ENCODE data around the gene TTC32.
"Not testable (repeated sequence)": the region's sequence is repeated elsewhere in the genome, so short reads cannot be mapped to it uniquely, and the experiment has no call there.

TTC32 gene

DNA sequence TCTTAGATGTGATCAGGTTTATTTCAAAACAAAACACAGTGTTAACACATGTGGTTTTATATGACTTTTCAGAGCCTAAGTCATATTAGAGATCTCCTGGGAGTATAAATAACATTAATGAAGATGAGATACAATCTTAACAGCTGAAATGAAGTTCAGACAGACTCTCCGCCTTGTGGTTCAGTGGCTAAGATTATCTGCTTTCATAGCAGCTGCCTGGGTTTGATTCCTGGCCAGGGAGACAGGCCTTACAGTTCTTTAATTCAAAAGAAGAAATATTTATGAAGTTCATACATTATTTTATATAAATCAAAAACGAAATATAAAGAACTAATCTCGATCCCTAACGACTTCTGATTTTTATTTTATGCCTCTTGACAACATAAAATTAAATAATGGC lies 35.2 kb upstream of the TTC32 start:
- no peak overlapping the region for H3K4me3 ChIP-seq (ENCODE audit: low read depth, low read length)
- TF ChIP-seq, protein P1, sequence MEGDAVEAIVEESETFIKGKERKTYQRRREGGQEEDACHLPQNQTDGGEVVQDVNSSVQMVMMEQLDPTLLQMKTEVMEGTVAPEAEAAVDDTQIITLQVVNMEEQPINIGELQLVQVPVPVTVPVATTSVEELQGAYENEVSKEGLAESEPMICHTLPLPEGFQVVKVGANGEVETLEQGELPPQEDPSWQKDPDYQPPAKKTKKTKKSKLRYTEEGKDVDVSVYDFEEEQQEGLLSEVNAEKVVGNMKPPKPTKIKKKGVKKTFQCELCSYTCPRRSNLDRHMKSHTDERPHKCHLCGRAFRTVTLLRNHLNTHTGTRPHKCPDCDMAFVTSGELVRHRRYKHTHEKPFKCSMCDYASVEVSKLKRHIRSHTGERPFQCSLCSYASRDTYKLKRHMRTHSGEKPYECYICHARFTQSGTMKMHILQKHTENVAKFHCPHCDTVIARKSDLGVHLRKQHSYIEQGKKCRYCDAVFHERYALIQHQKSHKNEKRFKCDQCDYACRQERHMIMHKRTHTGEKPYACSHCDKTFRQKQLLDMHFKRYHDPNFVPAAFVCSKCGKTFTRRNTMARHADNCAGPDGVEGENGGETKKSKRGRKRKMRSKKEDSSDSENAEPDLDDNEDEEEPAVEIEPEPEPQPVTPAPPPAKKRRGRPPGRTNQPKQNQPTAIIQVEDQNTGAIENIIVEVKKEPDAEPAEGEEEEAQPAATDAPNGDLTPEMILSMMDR (IDR thresholded peaks at IDR 0.05; ENCODE audit: control insufficient read depth, extremely low read depth, insufficient read depth), result no peak
- no peak for DNase-seq (ENCODE audit: low read depth)

DNA sequence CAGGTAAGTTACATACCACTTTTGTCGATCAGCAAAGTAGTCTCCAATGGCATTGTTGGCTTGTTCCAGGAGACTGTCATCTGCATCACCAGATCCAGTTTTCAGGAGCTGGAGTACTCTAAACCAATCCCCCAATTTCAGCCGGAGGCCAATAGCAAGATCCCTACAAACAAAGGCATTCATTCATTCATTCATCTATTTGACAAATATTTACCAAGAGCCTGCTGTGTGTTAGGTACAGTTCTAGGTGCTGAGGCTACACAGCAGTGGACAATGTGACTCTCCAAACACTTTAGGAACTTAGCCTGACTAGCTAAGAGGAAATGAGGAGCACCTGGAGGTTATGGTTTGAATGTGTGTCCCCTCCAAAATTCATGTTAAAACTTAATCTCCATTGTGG lies 34.4 kb upstream of the TTC32 start:
- no peak overlapping the region for H3K4me3 ChIP-seq (ENCODE audit: low read depth, low read length)
- TF ChIP-seq, protein P1 (IDR thresholded peaks at IDR 0.05; ENCODE audit: control insufficient read depth, extremely low read depth, insufficient read depth), result no peak
- no peak for DNase-seq (ENCODE audit: low read depth)

DNA sequence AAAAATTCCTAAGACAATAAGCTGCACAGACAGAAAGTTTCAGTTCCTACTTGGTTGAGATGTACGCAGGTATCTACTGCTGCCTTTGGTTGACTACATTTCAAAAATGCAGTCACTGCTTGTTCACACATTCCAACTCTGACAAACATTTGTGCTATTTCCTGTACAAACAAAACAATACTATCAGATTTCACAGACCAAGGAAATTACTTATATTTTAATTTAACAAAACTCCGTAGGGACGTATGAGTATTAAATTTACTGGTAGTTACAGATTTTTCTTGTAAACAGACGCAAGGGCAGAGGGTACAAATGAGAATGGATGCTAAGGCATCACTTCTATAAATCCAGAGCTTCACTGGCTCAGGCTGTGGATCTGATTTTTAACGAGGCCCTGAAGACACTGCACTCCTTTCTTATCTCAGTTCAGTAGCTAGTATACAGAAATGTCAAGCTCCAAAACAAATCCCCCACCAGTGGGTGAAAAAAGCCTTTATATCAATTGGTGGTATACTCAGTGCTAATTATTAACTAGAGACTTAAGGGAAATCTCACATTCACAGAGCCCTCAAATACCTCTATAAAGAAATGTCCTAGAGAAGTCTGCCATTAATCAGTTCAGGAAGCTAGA lies 31.7 kb upstream of the TTC32 start:
- peak overlapping the region; percentile 23; the same call in 1 of the 2 replicates for H3K4me3 ChIP-seq (ENCODE audit: low read depth, low read length)
- no peak for DNase-seq (ENCODE audit: low read depth)
- TF ChIP-seq, protein P1 (IDR thresholded peaks at IDR 0.05; ENCODE audit: control insufficient read depth, extremely low read depth, insufficient read depth), result no peak

DNA sequence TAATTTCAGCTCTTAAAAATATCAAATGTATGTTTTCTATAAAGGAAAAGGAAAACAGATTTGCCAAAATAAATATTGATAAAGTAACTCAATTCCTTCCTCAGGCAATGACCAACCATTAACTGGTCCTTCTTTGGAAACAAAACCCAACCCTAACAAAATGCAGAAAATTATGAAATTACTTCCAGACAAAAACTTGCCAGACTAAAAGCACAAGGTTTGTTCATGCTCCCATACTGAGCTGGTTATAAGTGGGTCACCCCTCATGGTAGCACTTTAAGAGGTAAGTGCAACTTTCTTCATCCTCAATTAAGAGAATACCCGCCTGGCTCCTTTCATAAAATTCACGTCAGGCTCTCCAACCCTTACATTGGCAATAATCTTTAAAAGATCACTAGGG lies 31.1 kb upstream of the TTC32 start:
- TF ChIP-seq, protein P1 (IDR thresholded peaks at IDR 0.05; ENCODE audit: control insufficient read depth, extremely low read depth, insufficient read depth), result no peak
- H3K4me3 ChIP-seq (ENCODE audit: low read depth, low read length), result peak overlapping the region; percentile 23; the same call in 1 of the 2 replicates
- no peak for DNase-seq (ENCODE audit: low read depth)

DNA sequence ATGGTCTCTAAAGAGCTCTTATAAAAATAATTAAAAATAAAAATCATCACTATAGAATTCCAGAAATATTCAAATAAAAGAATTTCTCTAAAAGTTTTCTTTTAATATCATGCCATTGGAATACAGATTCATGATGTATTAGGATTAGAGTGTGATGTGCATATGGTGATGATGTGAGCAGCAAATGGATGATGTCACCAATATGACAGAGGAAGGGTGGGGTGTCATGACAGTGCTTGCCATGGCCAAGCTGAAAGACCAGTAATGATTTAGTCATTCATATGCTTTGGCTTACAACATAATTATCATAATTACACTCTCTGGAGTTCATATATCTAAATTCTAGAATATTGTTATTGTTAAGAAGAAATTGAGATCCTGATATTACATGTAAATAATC lies 27.4 kb upstream of the TTC32 start:
- no peak for DNase-seq (ENCODE audit: low read depth)
- no peak overlapping the region for H3K4me3 ChIP-seq (ENCODE audit: low read depth, low read length)
- TF ChIP-seq, protein P1 (IDR thresholded peaks at IDR 0.05; ENCODE audit: control insufficient read depth, extremely low read depth, insufficient read depth), result no peak

DNA sequence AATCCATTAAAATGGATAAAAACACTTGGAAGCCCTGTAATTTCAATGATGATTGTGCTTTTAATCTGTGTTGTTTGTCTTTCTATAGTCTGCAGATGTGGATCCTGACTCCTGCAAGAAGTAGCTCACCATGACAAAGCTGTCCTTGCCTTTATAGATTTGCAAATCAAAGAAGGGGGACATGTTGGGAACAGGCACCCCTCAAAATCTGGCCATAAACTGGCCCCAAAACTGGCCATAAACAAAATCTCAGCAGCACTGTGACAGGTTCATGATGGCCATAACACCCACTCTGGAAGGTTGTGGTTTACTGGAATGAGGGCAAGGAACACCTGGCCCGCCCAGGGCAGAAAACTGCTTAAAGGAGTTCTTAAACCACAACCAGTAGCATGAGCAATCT lies 26.0 kb upstream of the TTC32 start:
- DNase-seq (ENCODE audit: low read depth), result not testable (repeated sequence)

DNA sequence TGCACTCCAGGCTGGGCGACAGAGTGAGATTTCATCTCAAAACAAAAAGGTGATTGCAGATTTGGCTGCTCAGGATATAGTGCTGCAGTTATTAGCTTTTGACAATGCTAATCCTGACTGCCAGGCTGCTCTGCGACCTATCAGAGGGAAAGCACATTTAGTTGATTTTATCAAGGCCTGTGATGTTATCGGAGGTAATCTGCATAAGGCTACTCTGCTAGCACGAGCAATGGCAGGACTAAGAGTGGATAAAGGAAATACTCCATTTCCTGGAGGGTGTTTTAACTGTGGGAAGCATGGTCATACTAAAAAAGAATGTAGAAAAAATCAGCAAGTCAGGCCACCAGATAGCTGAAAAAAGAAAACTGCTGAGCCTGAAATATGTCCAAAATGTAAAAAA lies 22.7 kb upstream of the TTC32 start:
- H3K4me3 ChIP-seq (ENCODE audit: low read depth, low read length); DNase-seq (ENCODE audit: low read depth): not testable (repeated sequence)

More for the DNA sequence above, 26.0 kb upstream of the TTC32 start:
- H3K4me3 ChIP-seq (ENCODE audit: low read depth, low read length), result not testable (repeated sequence)

DNA sequence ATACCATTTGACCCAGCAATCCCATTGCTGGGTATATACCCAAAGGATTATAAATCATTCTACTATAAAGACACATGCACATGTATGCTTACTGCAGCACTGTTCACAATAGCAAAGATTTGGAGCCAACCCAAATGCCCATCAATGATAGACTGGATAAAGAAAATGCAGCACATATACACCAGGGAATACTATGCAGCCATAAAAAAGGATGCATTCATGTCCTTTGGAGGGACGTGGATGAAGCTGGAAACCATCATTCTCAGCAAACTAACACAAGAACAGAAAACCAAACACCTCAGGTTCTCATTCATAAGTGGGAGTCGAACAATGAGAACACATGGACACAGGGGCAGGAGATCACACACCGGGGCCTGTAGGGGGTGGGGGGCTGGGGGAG lies 20.4 kb upstream of the TTC32 start:
- DNase-seq (ENCODE audit: low read depth); H3K4me3 ChIP-seq (ENCODE audit: low read depth, low read length): not testable (repeated sequence)

Data from LNCaP clone FGC (cell line).